GM19099 (cell line): ENCODE measurements around the gene SPR.

Experiments used
- POLR2A ChIP-seq: IDR thresholded peaks from 3 replicates; pipeline ENCODE4 v1.6.1; 2011; ENCODE audit warnings: low read depth; ENCODE audit not compliant: insufficient read length; ENCODE audit errors: extremely low read depth

SPR gene

GRCh38 chr2:72883356-72883962 lies 3.7 kb upstream of the SPR start:
- TF ChIP-seq POLR2A: no peak

GRCh38 chr2:72886505-72887031 lies 640 bp upstream of the SPR start:
- TF ChIP-seq POLR2A: no peak

GRCh38 chr2:72887740-72888437 lies 681 bp downstream of the SPR start:
- TF ChIP-seq POLR2A: no peak

- TF ChIP-seq POLR2A: no peak
Observed at GRCh38 chr2:72888438-72889202, 1.4 kb downstream of the SPR start.

GRCh38 chr2:72889991-72890390 lies 2.8 kb downstream of the SPR start:
- no peak for TF ChIP-seq POLR2A

GRCh38 chr2:72891091-72891818 lies 4.0 kb downstream of the SPR start:
- TF ChIP-seq POLR2A: no peak

GRCh38 chr2:72892506-72893173 lies 5.4 kb downstream of the SPR start:
- TF ChIP-seq POLR2A: no peak

GRCh38 chr2:72893594-72894319 lies 6.5 kb downstream of the SPR start:
- TF ChIP-seq POLR2A: no peak

- no peak for TF ChIP-seq POLR2A
Observed at GRCh38 chr2:72894514-72894913, 7.3 kb downstream of the SPR start.

- TF ChIP-seq POLR2A: no peak
Observed at GRCh38 chr2:72895154-72895553, 7.9 kb downstream of the SPR start.

GRCh38 chr2:72895759-72896281 lies 8.6 kb downstream of the SPR start:
- TF ChIP-seq POLR2A: no peak

- no peak for TF ChIP-seq POLR2A
Observed at GRCh38 chr2:72896446-72896845, 9.2 kb downstream of the SPR start.

- TF ChIP-seq POLR2A: no peak
Observed at GRCh38 chr2:72897785-72898584, 10.8 kb downstream of the SPR start.

GRCh38 chr2:72898585-72898906 lies 11.3 kb downstream of the SPR start:
- no peak for TF ChIP-seq POLR2A
